ENCODE results near the gene GSS.

The GSS gene

GRCh38 chr20:34978092-34978744, 22.6 kb upstream of the GSS start:
- no peak for DNase-seq (ENCODE audit: low spot score)

GRCh38 chr20:34977365-34978091, 21.9 kb upstream of the GSS start:
- DNase-seq (ENCODE audit: low spot score) = no peak

GRCh38 chr20:34976286-34976685, 20.7 kb upstream of the GSS start:
- no peak for DNase-seq (ENCODE audit: low spot score)

GRCh38 chr20:34974246-34974645, 18.6 kb upstream of the GSS start:
- DNase-seq (ENCODE audit: low spot score) = no peak

GRCh38 chr20:34971561-34972235, 16.1 kb upstream of the GSS start:
- no peak for DNase-seq (ENCODE audit: low spot score)

GRCh38 chr20:34970846-34971560, 15.4 kb upstream of the GSS start:
- DNase-seq (ENCODE audit: low spot score) = no peak

GRCh38 chr20:34970193-34970840, 14.7 kb upstream of the GSS start:
- no peak for DNase-seq (ENCODE audit: low spot score)

- no peak for DNase-seq (ENCODE audit: low spot score)
Measured at GRCh38 chr20:34968042-34968775, 12.6 kb upstream of the GSS start.

GRCh38 chr20:34967421-34967820, 11.8 kb upstream of the GSS start:
- no peak for DNase-seq (ENCODE audit: low spot score)

GRCh38 chr20:34965051-34965450, 9.4 kb upstream of the GSS start:
- DNase-seq (ENCODE audit: low spot score) = no peak

GRCh38 chr20:34964486-34964885, 8.9 kb upstream of the GSS start:
- DNase-seq (ENCODE audit: low spot score) = no peak

GRCh38 chr20:34956751-34957472, 1.3 kb upstream of the GSS start:
- DNase-seq (ENCODE audit: low spot score) = peak; percentile 6

GRCh38 chr20:34956041-34956458, 444 bp upstream of the GSS start:
- DNase-seq (ENCODE audit: low spot score) = no peak

- DNase-seq (ENCODE audit: low spot score) = peak; percentile 71
Measured at GRCh38 chr20:34954904-34955230, 739 bp downstream of the GSS start.

GRCh38 chr20:34953960-34954359, 1.6 kb downstream of the GSS start:
- no peak for DNase-seq (ENCODE audit: low spot score)

- DNase-seq (ENCODE audit: low spot score) = no peak
Measured at GRCh38 chr20:34952671-34953070, 2.9 kb downstream of the GSS start.

- no peak for DNase-seq (ENCODE audit: low spot score)
Measured at GRCh38 chr20:34951652-34952051, 4.0 kb downstream of the GSS start.

GRCh38 chr20:34951252-34951651, 4.4 kb downstream of the GSS start:
- no peak for DNase-seq (ENCODE audit: low spot score)

- no peak for DNase-seq (ENCODE audit: low spot score)
Measured at GRCh38 chr20:34949120-34949519, 6.5 kb downstream of the GSS start.

GRCh38 chr20:34948030-34948429, 7.6 kb downstream of the GSS start:
- no peak for DNase-seq (ENCODE audit: low spot score)

GRCh38 chr20:34947336-34947735, 8.3 kb downstream of the GSS start:
- no peak for DNase-seq (ENCODE audit: low spot score)

Measured in cerebellar cortex (tissue), 1 donor.